Ureter (tissue), 1 donor: ENCODE data around the gene CCDC51. TPM values are rescaled to one million over a fixed set of nuclear protein-coding genes. Genes with fewer than 3 reads are reported as not detected.

ENCODE experiments used
- DNase-seq: peaks from one replicate; pipeline ENCODE4 v3.0.0-alpha.2; 2020; ENCODE audit warnings: low spot score
- total RNA-seq: library from RNA; stranded (reverse); gene quantifications from one replicate; pipeline ENCODE4 v1.2.4, GENCODE V29; 2023
- donor health status: DM: yes; HTN: yes; CAD: no.

Gene CCDC51
- total RNA-seq, 1 donor from 2014 or later, result 10.4 TPM

DNA sequence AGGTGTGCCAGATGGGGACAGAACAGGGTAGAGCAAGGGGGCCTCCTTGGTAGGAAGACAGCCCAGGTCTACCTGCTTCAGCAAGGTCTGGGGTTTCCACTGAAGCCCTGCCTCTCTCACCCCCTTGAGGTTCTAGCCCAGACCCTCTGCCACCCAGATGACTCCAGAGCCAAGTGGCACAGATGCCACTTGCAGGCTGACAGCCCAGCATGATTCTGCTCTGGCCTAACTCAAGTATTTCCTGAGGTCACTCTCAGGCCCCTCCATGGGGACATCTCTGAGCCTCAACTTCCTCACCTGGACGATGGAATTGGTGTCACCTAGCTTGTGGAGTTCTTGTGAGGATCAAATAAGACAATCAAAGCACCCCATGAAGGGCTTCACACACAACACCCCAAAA lies 33.9 kb downstream of the CCDC51 start:
- DNase-seq, result no peak

GRCh38 chr3:48405343-48405881 lies 34.5 kb downstream of the CCDC51 start:
- DNase-seq, result peak; percentile 42

GRCh38 chr3:48404440-48405342 lies 35.2 kb downstream of the CCDC51 start:
- peak; percentile 44 for DNase-seq

- DNase-seq, result peak; percentile 42
These were observed 36.1 kb downstream of the CCDC51 start for GRCh38 chr3:48403533-48404439.

DNA sequence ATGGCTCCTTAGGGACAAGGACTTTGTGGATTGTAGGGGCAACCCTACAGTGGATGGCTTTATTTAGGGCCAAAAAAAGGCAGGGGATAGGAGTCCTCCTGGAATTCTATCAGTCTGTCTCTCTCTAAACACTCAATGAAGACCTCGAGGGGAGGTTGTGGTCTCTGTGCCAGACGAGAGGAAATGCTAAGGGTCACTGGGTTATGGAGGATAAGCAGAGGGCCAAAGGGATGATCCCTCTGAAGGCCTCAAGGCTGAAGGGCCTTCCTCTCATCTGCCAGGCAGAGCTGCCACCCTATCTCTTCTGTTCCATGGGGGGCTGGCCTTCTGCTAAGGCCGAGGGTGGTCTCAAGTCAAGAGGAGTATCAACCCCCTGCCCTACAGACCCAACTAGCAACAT lies 37.0 kb downstream of the CCDC51 start:
- no peak for DNase-seq

GRCh38 chr3:48402281-48402732 lies 37.6 kb downstream of the CCDC51 start:
- peak; percentile 94 for DNase-seq

DNA sequence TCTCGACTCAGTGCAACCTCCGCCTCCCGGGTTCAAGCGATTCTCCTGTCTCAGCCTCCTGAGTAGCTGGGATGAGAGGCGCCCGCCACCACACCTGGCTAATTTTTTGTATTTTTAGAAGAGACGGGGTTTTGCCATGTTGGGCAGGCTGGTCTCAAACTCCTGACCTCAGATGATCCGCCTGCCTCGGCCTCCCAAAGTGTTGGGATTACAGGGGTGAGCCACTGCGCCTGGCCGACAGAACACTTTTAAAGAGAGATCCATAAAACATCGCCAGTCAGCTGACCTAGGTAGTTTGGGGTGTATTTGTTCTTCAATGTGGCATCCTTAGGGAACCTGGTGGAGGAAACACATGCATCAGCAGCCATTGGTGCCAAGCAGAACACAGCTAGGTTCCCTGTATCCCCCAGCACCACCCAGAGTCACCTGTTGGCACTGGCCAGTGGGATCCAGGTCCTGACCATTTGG lies 38.5 kb downstream of the CCDC51 start:
- DNase-seq, result peak; percentile 44

- peak; percentile 73 for DNase-seq
These were observed 39.0 kb downstream of the CCDC51 start for GRCh38 chr3:48400824-48401433.

GRCh38 chr3:48399387-48400172 lies 40.3 kb downstream of the CCDC51 start:
- peak; percentile 41 for DNase-seq

DNA sequence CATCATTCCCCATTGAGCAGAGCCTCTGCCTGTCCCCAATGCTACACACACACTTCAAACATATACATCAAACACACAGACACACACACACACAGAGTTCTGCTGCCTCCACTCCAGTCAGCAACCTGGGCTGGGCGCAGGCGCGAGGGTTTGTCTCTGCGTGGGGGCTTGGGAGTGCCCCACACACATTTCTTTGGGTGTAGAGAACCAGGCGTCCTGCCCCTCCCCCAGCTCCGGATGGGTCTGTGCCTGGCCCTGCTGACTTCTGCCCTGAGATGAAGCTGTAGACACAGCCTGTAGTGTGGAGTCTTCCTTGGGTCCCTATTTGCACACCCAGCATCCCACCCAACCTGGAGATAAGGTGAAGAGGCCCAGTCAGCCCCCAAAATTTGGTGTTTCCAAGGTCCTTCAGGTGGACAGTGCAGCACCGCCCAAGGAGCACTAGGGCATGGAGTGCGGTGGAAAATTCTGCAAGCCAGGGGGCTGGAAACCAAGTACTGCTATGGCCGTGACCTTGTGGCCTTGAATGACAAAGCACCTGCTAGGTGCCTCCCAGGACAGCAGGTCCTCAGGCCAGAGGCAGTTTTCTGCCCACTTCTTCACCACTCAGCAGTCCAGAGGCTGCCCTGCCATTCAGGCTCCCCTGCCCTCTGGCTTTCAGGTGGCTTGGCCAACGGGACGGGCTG lies 41.1 kb downstream of the CCDC51 start:
- DNase-seq, result peak; percentile 38

DNA sequence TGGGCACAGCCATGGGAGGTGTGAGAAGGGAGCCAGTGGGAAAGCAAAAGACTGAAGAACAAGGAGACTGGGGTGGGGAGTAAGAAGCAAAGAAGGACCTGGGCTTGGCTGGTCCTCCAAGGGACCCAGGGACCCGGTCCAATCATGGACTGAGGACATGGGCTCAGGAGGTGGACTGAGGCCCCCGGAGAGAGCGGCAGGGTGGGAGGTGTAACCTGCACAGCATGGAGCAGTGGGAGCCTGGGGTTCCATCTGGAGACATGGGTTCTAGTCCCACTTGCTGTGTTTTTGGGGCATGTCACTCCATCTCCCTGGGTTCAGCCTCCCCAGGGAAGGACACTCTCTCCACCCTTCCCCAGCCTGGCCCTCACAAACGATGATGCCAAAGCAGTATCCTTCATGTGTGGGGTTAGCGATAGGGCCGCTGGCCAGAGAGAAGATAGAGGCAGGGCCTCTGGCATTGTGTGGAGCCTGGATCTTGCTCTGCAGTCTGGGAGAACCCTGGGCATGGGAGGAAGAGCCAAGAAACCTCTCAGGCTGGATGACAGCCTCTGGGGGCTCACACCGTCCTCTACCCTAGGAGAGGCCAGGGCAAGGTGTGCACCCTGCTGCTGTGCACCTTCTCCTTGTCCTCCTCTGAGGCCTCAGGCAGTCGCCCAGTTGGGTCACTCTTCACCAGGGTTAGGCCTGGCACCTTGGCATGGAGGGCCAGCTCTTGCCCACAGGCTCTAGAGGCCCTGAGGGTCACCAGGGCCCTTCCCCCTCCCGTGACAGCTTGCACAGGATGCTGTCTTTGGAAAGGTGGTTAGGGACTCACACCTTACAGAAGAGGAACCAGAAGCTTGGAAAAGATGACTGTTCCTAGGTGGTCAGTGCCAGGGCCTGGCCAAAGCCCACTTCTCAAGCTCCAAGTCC lies 41.9 kb downstream of the CCDC51 start:
- peak; percentile 36 for DNase-seq

GRCh38 chr3:48395714-48396113 lies 44.2 kb downstream of the CCDC51 start:
- no peak for DNase-seq

DNA sequence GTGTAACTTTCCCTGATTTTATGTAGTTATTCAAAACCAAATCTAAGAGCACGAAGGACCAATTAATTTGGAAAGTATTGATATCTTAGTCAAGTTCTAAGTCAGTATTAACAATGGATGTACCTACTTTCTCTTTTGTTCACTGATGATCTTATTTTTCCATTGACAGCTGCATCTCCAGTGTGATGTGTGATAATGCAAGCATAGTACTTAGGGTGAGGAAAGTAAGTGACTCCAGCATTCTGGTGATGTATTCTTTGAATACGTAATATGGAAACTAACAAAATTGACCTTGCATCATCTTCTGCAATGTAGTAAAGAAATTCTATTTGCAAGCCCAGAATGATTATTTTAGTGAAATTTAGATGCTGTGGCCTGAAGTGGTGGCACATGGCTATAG lies 45.5 kb downstream of the CCDC51 start:
- no peak for DNase-seq

- no peak for DNase-seq
These were observed 51.0 kb downstream of the CCDC51 start for GRCh38 chr3:48388966-48389365.

DNA sequence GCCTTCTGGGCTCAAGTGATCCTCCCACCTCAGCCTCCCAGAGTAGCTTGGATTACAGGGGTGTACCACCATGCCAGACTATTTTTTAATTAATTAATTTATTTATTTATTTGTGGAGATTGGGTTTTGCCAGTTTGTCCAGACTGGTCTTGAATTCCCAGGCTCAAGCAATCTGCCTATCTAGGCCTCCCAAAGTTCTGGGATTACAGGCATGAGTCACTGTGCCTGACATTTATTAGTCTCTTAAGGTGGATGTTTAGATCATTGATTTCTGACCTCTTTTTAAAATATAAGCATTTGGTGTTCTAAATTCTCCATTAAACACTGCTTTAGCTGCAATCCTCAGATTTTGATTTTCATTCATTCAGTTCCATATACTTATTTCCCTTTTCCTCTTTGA lies 52.3 kb downstream of the CCDC51 start:
- DNase-seq, result no peak
